Cardiac muscle cell (in vitro differentiated cells and primary cell): Measurements from ENCODE around the gene AMOTL2. TPM values are rescaled to one million over a fixed set of nuclear protein-coding genes. Genes with fewer than 3 reads are reported as not detected.

Experiments
- DNase-seq, 2 donors: peaks; one replicate each; pipeline versions ENCODE4 v3.0.0 to v3.0.0-alpha.2; 2010 to 2017; ENCODE audit warnings: low read depth in 1 of 2, low spot score in 1 of 2
- H3K27ac ChIP-seq: fragments of 200-600 bp; sonication (generic); 2 replicates; pipeline ENCODE4 v1.5.1; 2016
- H3K27me3 ChIP-seq: fragments of 200-600 bp; sonication (generic); 2 replicates; pipeline ENCODE4 v1.6.0; 2016; ENCODE audit warnings: control low read depth
- H3K36me3 ChIP-seq: fragments of 200-600 bp; sonication (generic); 2 replicates; pipeline ENCODE4 v1.5.1; 2016; ENCODE audit warnings: control low read depth
- H3K4me1 ChIP-seq: fragments of 200-600 bp; sonication (generic); 2 replicates; pipeline ENCODE4 v1.8.1; 2017; ENCODE audit warnings: low read depth, mild to moderate bottlenecking, mixed run types
- H3K4me3 ChIP-seq: fragments of 200-600 bp; sonication (generic); 2 replicates; pipeline ENCODE4 v1.5.1; 2016; ENCODE audit warnings: mild to moderate bottlenecking
- H3K9me3 ChIP-seq: fragments of 200-600 bp; sonication (generic); 2 replicates; pipeline ENCODE4 v1.5.1; 2017; ENCODE audit warnings: low read depth, mild to moderate bottlenecking, control low read depth
- CTCF ChIP-seq: IDR thresholded peaks from 2 replicates; pipeline ENCODE4 v1.5.1; 2012; ENCODE audit warnings: low read depth, mild to moderate bottlenecking, low read length
- polyA plus RNA-seq: library from polyadenylated mRNA; unstranded; fragments of >200 nt; fragmentation: Nextera tagmentation; extraction: Ambion mirVana; gene quantifications from 2 replicates; pipeline ENCODE4 v1.2.1, GENCODE V29; 2016
- total RNA-seq: library from RNA; depleted of rRNA; stranded (reverse); fragments of >200 nt; gene quantifications from 2 replicates; pipeline ENCODE4 v1.2.3, GENCODE V29; 2016

The AMOTL2 gene
- total and polyA plus RNA-seq, 2 experiments from 2014 or later: 32.1 to 103 TPM

- TF ChIP-seq CTCF: no peak
- H3K9me3 ChIP-seq: no peaks in the 10 kb centered on the region
- DNase-seq: peak in 1 of 2 donors; percentile 61
- H3K4me3 ChIP-seq: no peak overlapping the region
- no peak overlapping the region for H3K27ac ChIP-seq
- H3K4me1 ChIP-seq: peaks cover 3% of the 10 kb centered on the region
- H3K27me3 ChIP-seq: no peaks in the 10 kb centered on the region
- peaks cover 13% of the 10 kb centered on the region for H3K36me3 ChIP-seq
These were observed 22.1 kb downstream of the AMOTL2 start for GRCh38 chr3:134352031-134352671.

GRCh38 chr3:134351427-134351826, 22.8 kb downstream of the AMOTL2 start:
- H3K27ac ChIP-seq: no peak overlapping the region
- H3K4me3 ChIP-seq: no peak overlapping the region
- H3K36me3 ChIP-seq: peaks cover 6% of the 10 kb centered on the region
- no peak for TF ChIP-seq CTCF
- H3K4me1 ChIP-seq: no peaks in the 10 kb centered on the region
- DNase-seq: peak in 1 of 2 donors; percentile 47
- no peaks in the 10 kb centered on the region for H3K9me3 ChIP-seq
- no peaks in the 10 kb centered on the region for H3K27me3 ChIP-seq

GRCh38 chr3:134350861-134351311, 23.4 kb downstream of the AMOTL2 start:
- no peak for DNase-seq
- no peak overlapping the region for H3K4me3 ChIP-seq

GRCh38 chr3:134350266-134350665, 24.0 kb downstream of the AMOTL2 start:
- H3K9me3 ChIP-seq: no peaks in the 10 kb centered on the region
- H3K4me3 ChIP-seq: no peak overlapping the region
- no peak overlapping the region for H3K27ac ChIP-seq
- TF ChIP-seq CTCF: no peak
- no peak for DNase-seq
- peaks cover 6% of the 10 kb centered on the region for H3K36me3 ChIP-seq
- no peaks in the 10 kb centered on the region for H3K4me1 ChIP-seq
- no peaks in the 10 kb centered on the region for H3K27me3 ChIP-seq

More at GRCh38 chr3:134350861-134351311, 23.4 kb downstream of the AMOTL2 start:
- Histone ChIP-seq H3K4me1 (no peaks in the 10 kb centered on the region), H3K27ac (no peak overlapping the region), H3K36me3 (peaks cover 6% of the 10 kb centered on the region), H3K27me3 (no peaks in the 10 kb centered on the region), H3K9me3 (no peaks in the 10 kb centered on the region)
- no peak for TF ChIP-seq CTCF

- Histone ChIP-seq H3K9me3 (no peaks in the 10 kb centered on the region), H3K27ac (no peak overlapping the region), H3K27me3 (no peaks in the 10 kb centered on the region), H3K36me3 (no peaks in the 10 kb centered on the region), H3K4me3 (no peak overlapping the region), H3K4me1 (no peaks in the 10 kb centered on the region)
- no peak for TF ChIP-seq CTCF
- DNase-seq: no peak
These were observed 25.7 kb downstream of the AMOTL2 start for GRCh38 chr3:134348524-134348923.
